Measurements from ENCODE around the gene TMEM60.
A peak's percentile ranks its signal among the peaks of the same experiment; 100 is the strongest.
"Not testable (repeated sequence)": the region's sequence is repeated elsewhere in the genome, so short reads cannot be mapped to it uniquely, and the experiment has no call there.

The TMEM60 gene

DNA sequence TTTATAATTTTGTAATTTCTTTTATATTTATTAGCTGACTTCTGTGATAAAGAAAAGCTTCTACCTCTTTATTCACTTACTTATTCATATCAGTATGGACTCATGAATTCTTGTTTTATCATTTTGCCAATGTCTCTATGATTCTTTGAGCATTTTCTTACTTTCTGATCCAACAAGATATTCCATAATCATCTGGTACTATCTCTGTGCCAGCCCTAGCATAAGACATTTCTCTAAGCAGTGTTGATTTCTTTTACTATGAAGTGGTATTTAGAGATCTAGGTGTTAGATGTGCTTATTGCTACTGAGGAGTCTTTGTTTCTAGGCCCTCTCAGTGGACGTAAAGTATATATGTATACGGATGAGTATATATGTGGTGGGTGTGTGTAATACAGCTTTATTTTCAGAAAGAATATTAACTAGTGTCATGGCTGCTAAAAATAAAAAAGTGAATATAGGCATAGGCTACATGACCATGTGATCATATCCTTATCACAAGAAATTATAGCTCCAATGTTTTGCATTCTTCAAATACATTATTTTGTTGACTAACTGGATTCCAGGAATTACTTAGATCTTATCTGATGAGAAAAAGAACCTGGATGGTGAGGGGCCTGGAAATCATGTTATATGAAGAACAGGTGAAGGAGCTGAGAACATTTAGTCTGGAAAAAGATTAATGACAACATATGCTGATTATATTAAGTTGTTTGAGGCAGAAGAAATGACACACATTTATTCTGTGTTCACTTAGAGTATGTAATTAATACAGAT is 13.5 kb upstream of the TMEM60 start:
- DNase-seq, result no peak

- DNase-seq, result no peak
These were observed 10.3 kb upstream of the TMEM60 start for GRCh38 chr7:77808517-77808916.

GRCh38 chr7:77806425-77806824 is 8.2 kb upstream of the TMEM60 start:
- no peak for DNase-seq

GRCh38 chr7:77802557-77803405 is 4.5 kb upstream of the TMEM60 start:
- DNase-seq, result no peak

GRCh38 chr7:77800730-77801129 is 2.5 kb upstream of the TMEM60 start:
- DNase-seq, result no peak

DNA sequence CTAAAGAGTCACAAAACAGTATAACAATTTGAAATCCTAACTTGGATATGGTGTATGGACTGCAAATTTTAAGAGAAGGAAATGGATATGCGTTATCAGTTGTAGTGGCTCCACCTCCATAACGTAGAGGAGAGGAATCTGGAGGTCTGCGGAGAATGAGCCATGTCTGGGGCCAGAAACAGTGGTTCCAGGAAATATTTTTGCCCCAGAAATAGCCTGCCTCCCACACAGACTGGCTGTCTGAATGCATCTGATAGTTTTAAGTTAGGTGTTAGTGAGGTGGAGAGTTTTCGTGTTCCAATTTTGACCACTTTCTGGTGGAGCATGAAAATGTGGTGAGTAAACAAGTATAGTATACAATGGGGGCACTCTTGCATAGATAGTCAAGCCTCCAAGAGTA is 1.9 kb upstream of the TMEM60 start:
- DNase-seq, result no peak

GRCh38 chr7:77799078-77799964 is 1.1 kb upstream of the TMEM60 start:
- DNase-seq, result peak; percentile 79

DNA sequence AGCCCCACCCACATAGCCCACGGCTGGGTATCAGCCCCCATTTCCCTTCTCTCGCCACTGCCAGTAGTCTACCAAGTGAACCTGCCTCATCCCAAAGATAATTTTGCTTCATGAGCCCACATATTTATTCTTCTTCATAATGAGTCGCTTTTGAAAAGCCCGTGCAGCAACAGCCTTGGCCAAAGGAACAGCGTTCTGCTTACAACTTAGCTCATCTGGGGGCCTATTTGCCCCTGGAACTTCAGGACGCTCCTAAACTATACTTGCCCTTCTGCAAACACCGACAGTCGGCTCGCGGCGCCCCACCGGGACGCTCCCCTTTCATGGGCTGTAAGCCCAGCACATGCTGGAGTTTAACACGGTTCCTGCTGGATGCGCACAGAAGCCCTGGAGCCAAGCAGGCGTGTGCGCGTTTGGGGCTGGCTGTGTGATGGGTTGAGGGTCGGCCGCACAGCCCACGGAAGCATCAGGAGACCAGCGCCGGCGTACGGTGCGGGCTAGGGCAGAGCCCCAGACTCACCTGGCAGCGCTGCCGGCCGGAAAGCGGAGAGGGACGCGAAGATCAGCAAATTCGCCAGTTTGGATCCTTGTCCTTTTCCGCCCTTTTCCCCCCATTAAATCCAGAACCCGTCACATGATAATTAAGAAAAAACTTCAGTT is 370 bp downstream of the TMEM60 start:
- no peak for DNase-seq

GRCh38 chr7:77796960-77797359 is 1.3 kb downstream of the TMEM60 start:
- DNase-seq, result no peak

- no peak for DNase-seq
These were observed 2.1 kb downstream of the TMEM60 start for GRCh38 chr7:77796109-77796508.

GRCh38 chr7:77794000-77794399 is 4.2 kb downstream of the TMEM60 start:
- DNase-seq, result no peak

DNA sequence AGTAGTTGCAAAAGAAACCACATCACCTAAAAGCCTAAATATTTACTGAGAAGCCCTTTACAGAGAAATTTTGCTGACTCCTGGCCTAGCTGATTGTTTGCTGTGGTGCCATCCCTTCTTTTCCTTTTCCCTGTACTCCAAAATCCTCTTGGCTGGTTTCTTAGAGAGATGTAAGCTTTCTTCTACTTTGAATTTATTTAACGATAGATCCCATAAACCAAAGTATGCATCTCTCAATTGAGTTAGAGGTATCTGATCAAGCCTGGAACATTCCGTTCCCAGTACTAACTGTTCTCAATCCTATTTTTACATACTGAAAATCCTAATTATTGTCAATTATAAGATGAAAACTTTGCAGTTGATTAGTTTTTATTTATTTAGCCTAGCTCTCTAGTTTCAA is 6.3 kb downstream of the TMEM60 start:
- DNase-seq, result no peak

- no peak for DNase-seq
These were observed 6.9 kb downstream of the TMEM60 start for GRCh38 chr7:77791336-77791735.

DNA sequence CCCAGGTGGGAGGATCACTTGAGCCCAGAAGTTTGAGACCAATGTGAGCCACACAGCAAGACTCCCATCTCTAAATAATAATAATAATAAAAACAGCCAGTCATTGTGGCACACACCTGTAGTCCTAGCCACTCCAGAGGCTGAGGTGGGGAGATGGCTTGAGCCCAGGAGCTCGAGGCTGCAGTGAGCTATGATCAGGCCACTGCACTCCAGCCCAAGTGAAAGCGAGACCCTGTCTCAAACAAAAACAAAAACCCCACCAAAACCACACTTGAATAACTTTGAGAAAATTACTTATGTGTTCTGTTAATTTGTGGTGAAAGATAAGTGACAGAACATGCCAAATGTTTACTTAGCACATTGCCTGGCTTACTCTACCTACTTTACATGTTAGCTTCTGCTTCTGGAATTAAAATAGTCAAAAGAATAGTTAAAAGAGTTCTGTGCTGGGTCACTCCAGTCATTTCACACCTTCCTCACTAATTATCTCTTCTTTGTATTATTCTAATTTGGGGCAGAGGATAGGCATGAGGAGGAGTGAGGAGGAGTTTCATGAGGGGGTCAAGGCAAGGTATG is 9.8 kb downstream of the TMEM60 start:
- DNase-seq, result no peak

DNA sequence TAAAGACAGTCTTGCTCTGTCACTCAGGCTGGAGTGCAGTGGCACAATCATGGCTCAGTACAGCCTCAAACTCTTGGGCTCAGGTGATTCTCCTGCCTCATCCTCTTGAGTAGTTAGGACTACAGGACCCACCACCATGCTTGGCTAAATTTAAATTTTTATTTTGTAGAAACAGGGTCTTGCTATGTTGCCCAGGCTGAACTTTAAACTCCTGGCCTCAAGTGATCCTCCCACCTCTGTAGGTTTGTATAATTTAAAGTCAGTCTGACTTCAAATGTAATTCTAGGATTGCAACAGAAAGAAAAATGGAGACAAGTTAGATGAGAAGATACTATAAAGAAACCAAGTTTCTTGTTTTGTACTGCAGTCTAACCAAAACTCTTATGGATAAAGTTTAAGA is 11.5 kb downstream of the TMEM60 start:
- DNase-seq, result no peak

DNA sequence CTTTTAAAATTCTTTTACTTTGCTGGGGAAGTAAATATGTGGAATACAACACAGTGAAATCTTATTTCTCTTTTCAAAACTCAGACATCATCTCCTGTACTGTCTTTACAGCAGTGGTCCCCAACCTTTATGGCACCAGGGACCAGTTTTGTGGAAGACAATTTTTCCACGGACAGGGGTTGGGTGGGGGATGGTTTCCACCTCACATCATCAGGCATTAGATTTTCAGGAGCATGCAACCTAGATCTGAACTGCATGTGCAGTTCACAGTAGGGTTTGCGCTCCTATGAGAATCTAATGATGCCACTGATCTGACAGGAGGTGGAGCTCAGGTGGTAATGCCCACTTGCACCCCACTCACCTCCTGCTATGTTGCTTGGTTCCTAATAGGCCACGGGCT is 12.2 kb downstream of the TMEM60 start:
- no peak for DNase-seq

GRCh38 chr7:77784426-77784825 is 13.8 kb downstream of the TMEM60 start:
- DNase-seq, result not testable (repeated sequence)

DNA sequence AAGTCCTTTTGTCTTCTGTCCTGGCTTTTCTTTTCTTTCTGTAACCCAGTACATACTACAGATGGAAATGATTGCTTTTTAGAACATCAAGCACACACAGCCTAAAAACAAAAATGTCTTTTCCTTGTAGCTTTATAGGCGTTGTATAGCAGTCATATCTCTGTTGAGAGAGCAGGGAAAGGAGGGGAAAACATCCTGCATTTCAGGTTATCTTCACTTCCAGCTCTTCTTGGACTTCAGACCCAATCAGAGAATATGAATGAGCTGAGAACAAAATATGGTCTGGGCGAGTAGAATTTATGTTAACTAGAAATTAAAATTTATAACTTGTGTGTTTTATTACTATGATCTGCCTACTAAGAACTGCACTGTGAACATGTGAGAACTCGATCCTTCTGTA is 14.7 kb downstream of the TMEM60 start:
- no peak for DNase-seq

- no peak for DNase-seq
These were observed 15.1 kb downstream of the TMEM60 start for GRCh38 chr7:77783111-77783510.

- DNase-seq, result no peak
These were observed 15.9 kb downstream of the TMEM60 start for GRCh38 chr7:77782383-77782782.

GRCh38 chr7:77778535-77778934 is 19.7 kb downstream of the TMEM60 start:
- DNase-seq, result no peak

DNA sequence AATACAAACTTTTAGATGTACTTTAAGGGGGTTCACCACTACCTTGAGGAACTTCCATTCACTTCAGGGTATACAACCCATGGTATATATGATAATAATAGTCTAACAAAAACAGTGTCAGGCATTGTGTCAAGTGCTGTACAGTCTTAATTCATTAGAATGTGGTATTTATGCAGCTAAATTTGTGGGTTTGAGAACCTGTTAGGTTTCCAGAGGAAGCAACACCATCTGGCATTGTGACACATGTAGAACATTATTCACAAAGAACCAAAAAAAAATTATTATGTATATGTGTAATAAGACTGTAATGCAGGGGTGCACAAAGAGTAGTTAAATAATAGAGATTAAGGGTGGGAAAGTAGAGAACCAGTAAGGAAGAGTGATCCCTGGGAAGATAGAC is 26.3 kb downstream of the TMEM60 start:
- no peak for DNase-seq

All from islet precursor cell (in vitro differentiated cells).